Stimulated activated naive B cell treated with anti-CD40 and anti-IgM and Interleukin-4, amounts not matched to agents 10 μg/mL and 1 μg/mL and 100 μg/mL, for 72 hours (primary cell): ENCODE data around the gene ZFHX2.

Experiments
- ATAC-seq, 2 donors: fragments of 150-1000 bp; cut with Tn5 transposase; replicated peaks; 2 replicates each; pipeline ENCODE4 v1.10.0; 2021; ENCODE audit warnings: moderate library complexity in 1 of 2
- DNase-seq: peaks from one replicate; pipeline ENCODE4 v3.0.0; 2021
- H3K27ac Mint-ChIP-seq: one replicate; pipeline ENCODE4 v1.8.0; 2022; ENCODE audit warnings: mild to moderate bottlenecking, mixed read lengths
- H3K27me3 Mint-ChIP-seq, 2 donors: one replicate each; pipeline ENCODE4 v1.8.0; 2022; ENCODE audit warnings: mixed read lengths in 2 of 2
- H3K36me3 Mint-ChIP-seq, 2 donors: one replicate each; pipeline ENCODE4 v1.8.0; 2022; ENCODE audit warnings: mixed read lengths in 2 of 2, mild to moderate bottlenecking in 1 of 2
- H3K4me1 Mint-ChIP-seq, 2 donors: one replicate each; pipeline ENCODE4 v1.8.0; 2022; ENCODE audit warnings: mixed read lengths in 2 of 2, mild to moderate bottlenecking in 1 of 2
- H3K4me3 Mint-ChIP-seq, 2 donors: one replicate each; pipeline ENCODE4 v1.8.0; 2022; ENCODE audit warnings: mild to moderate bottlenecking in 2 of 2, mixed read lengths in 2 of 2, moderate library complexity in 1 of 2
- H3K9me3 Mint-ChIP-seq, 2 donors: one replicate each; pipeline ENCODE4 v1.8.0; 2022; ENCODE audit warnings: mixed read lengths in 2 of 2, mild to moderate bottlenecking in 1 of 2

ZFHX2 gene

GRCh38 chr14:23478109-23478759 lies 73.3 kb downstream of the ZFHX2 start:
- no peak overlapping the region for H3K27ac Mint-ChIP-seq
- H3K4me3 Mint-ChIP-seq = no peak overlapping the region
- ATAC-seq = peak; percentile 67 to 68
- H3K36me3 Mint-ChIP-seq = peaks cover 32 to 50% of the 10 kb centered on the region in 2 donors
- no peaks in the 10 kb centered on the region for H3K9me3 Mint-ChIP-seq
- H3K4me1 Mint-ChIP-seq = peaks cover 11 to 19% of the 10 kb centered on the region in 2 donors
- DNase-seq = peak; percentile 26
- no peaks in the 10 kb centered on the region for H3K27me3 Mint-ChIP-seq

DNA sequence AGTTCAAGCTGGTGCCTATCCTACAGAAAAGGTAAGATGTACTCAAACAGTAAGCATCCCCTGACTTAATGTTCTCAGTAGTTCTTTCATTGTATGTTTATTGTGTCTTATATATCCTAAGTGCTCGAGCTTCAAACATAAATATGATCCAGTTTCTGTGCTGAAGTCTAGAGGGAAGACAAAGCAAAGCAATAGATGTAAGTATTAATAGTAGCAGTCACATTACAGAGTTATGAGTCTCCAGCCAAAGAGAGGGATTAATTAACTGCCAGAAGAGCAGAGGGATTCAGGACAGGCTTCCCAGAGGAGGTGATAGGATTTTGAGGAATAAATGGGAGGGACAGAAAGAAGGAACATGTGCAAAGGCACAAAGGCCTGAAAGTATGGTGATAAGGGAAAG lies 80.6 kb downstream of the ZFHX2 start:
- H3K4me1 Mint-ChIP-seq = peaks cover 5 to 7% of the 10 kb centered on the region in 2 donors
- ATAC-seq = no peak
- H3K27me3 Mint-ChIP-seq = no peaks in the 10 kb centered on the region
- H3K27ac Mint-ChIP-seq = no peak overlapping the region
- H3K9me3 Mint-ChIP-seq = no peaks in the 10 kb centered on the region
- peaks cover 14 to 20% of the 10 kb centered on the region in 2 donors for H3K36me3 Mint-ChIP-seq
- no peak for DNase-seq
- H3K4me3 Mint-ChIP-seq = peak overlapping the region in 1 of 2 donors; percentile 38
